VCaP (cell line): Measurements from ENCODE around the gene ADD2.

ENCODE experiments used
- H3K27ac ChIP-seq: fragments of 450-650 bp; 2 replicates; pipeline ENCODE4 v1.5.1; 2017
- TF ChIP-seq, protein P1 (sequence below): fragments of 450-650 bp; conservative IDR thresholded peaks from 2 replicates; pipeline ENCODE4 v1.5.1; 2017; ENCODE audit warnings: mild to moderate bottlenecking, moderate library complexity

ADD2 gene

DNA sequence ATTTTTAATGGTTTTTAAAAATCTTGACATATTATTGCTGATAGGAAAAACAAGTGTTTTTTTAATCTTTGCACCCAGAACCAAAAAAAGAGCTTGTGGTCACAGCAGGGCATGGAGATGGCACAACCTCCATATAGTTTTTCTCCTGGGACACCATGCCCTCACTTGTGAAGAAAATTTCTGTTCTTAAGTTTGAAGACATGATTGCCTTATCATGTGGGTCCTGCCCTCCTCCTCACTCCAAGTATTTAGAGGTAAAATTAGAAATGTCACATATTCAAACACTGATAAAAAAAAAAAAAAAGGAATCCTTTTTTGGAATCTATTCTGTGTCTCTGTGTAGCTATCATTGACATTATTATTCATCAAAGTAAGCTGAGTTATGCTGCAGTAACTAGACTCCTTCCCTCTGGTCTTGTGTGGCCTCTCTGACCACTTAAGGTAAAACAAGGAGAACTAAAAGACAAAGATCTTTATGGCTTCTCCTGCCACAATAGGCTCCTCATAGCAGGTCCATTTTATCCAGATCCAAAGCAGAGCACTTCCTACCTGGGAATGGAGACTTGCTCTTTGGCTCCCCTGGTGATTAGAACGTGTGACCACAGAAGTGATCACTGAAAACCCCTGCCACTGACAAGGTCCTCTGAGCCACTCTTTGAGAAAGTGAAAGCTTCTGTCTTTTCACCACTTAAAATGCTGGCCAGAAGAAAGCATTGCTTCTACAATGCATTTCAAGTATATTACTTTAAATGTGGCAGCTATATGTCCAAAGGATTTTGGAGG lies 19.8 kb downstream of the ADD2 start:
- no peak overlapping the region for H3K27ac ChIP-seq
- TF ChIP-seq, protein P1, sequence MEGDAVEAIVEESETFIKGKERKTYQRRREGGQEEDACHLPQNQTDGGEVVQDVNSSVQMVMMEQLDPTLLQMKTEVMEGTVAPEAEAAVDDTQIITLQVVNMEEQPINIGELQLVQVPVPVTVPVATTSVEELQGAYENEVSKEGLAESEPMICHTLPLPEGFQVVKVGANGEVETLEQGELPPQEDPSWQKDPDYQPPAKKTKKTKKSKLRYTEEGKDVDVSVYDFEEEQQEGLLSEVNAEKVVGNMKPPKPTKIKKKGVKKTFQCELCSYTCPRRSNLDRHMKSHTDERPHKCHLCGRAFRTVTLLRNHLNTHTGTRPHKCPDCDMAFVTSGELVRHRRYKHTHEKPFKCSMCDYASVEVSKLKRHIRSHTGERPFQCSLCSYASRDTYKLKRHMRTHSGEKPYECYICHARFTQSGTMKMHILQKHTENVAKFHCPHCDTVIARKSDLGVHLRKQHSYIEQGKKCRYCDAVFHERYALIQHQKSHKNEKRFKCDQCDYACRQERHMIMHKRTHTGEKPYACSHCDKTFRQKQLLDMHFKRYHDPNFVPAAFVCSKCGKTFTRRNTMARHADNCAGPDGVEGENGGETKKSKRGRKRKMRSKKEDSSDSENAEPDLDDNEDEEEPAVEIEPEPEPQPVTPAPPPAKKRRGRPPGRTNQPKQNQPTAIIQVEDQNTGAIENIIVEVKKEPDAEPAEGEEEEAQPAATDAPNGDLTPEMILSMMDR, result no peak; the same call in 1 of the 2 replicates

DNA sequence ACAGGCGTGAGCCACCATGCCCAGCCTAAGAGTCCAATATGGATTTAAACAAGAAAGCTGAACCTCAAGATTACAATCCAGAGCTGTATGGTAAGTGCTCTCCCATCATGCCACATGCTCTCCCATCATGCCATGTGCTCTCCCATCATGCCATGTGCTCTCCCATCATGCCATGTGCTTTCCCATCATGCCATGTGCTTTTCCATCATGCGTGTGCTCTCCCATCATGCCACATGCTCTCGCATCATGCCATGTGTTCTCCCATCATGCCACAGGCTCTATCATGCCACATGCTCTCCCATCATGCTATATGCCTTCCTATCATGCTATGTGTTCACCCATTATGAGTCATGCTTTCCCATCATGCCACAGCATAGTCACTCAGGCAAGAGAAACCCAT lies 20.7 kb downstream of the ADD2 start:
- no peak overlapping the region for H3K27ac ChIP-seq
- TF ChIP-seq, protein P1, result no peak

DNA sequence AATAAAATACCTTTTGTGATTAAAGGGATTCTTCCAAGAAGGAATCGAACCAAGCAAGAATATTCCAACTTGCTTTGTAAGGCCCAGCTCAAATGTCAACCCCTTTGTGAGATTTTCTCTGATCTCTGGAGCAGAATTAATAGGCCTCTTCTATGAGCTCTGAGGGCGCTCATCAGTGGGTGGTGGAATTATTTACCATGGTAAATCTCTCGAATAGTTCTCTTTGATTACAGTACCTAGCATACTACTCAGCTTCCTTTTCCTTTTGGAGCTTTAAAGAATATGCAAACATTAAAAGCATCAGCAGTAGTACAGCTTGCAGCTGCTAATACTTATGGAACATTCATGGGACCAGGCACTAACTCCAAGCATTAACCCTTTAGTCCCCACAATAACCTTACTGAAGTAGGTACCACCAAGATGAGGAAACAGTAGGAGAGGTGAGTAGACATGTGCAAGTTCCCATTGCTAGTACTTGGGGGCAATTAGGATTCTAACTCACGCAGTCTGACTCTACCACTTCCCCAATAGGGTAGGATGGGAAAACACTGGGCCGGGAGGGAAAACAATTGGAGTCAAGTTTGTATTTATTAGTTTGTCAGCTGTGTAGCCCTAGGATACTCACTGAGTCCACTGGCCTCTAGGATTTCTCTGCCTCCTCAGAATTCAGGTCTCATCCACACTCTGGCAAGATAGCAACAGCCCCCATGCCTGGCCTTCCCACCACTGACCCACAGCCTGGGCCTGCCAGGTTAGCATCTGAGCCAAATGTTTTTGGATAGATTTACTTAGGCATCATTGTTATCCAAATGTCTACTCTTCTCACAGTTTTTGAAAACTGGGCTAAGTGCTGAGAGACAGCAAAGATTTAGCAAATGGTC lies 21.7 kb downstream of the ADD2 start:
- peak overlapping the region; percentile 11; the same call in 1 of the 2 replicates for H3K27ac ChIP-seq
- TF ChIP-seq, protein P1, result no peak

DNA sequence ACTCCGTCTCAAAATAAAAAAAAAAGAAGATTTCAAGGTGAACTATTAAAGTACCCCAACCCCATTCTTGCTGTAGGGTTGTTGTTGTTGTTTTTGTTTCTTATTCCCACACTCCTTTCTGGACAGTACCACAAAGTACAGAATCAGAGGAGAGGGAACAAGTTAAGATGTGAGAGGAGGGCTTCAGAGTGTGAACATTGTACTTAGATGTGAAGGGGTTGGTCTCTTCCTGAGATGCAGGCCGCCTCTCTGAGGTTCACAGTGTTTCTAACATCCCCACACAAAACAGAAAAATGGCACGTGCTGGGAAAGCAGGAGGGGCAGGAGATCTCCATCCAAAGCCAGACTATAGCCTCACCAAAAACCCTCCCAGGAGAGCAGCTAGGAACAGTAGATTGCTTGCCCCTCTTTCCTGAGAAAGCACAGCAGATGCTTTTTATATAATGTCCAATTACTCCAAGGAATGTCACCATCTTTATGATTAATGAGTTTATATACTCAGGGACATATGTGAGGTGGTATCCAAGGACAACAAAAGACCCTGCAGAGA lies 22.6 kb downstream of the ADD2 start:
- no peak overlapping the region for H3K27ac ChIP-seq
- TF ChIP-seq, protein P1, result no peak

DNA sequence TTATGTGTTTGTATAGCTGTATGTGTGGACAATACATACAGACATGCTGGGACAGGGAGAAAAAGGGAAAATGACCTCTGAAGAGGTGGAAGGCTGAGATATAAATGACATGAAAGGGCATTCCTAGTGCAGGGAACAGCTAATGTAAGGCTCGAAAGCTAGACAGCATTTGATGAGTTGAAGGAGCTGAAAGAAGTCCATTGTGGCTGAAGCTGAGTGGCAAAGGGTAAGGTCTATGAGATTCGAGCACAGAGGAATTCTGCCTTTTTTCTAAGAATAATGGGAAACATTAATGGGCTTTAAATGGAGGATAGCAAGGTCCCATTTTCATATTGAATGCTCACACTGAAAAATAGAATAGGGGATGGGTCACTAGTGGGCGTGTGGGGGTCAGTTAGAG lies 23.6 kb downstream of the ADD2 start:
- TF ChIP-seq, protein P1, result no peak
- H3K27ac ChIP-seq, result no peak overlapping the region

DNA sequence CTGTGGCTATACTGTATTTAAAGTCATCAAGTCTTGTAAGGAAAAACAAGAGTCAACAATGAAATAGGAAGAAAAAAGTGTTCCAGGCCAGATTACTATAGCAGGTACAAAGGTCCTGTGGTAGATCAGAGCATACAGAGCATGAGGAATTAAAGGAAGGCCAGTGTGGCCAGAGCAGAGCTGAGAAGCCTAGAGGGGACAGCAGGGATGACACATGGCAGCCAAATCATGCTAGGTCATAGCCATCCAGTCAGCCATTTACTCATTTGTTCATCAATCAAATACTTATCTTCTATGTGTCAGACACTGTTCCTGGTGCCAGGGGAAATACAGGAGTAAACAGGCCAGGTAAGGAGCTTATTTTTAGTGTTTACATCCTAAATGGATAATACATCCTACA lies 24.3 kb downstream of the ADD2 start:
- TF ChIP-seq, protein P1, result no peak
- H3K27ac ChIP-seq, result no peak overlapping the region

DNA sequence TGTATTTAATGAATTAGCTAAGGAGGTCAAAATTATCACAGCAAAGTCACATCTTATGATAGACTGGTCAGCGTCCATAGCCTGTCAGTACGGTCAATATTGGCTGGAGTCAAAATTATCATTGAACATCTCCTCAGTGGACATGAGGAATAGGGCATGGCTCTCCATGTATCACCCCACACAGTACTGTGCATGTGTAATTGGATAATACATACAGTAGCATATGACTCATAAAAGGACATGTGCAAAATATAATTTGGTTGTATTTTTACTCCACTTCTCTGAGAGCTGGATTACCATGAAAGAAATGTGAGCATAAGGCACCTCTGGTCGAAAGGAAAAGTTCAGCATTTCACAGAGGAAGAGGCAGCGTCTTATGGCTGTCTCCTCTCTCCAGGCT lies 24.9 kb downstream of the ADD2 start:
- H3K27ac ChIP-seq, result no peak overlapping the region
- TF ChIP-seq, protein P1, result no peak

DNA sequence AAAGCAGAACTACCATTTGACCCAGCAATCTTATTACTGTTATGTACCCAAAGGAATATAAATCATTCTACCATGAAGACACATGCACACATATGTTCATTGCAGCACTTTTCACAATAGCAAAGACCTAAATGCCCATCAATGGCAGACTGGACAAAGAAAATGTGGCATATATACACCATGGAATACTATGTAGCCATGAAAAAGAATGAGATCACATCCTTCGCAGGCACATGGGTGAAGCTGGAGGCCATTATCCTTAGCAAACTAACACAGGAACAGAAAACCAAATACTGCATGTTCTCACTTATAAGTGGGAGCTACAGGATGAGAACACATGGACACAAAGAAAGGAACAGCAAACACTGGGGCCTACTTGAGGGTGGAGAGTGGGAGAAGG lies 28.5 kb downstream of the ADD2 start:
- H3K27ac ChIP-seq, result peak overlapping the region; percentile 34
